Astrocyte (in vitro differentiated cells and primary cell): ENCODE measurements around the gene ACSM6.

Experiments used
- EZH2 ChIP-seq: IDR thresholded peaks from 2 replicates; pipeline ENCODE4 v1.6.1; 2012; ENCODE audit warnings: mild to moderate bottlenecking, low read length, inconsistent platforms; ENCODE audit not compliant: insufficient read depth
- TF ChIP-seq, protein P1 (sequence below): IDR thresholded peaks from 2 replicates; pipeline ENCODE4 v1.5.1; 2011; ENCODE audit warnings: low read depth, mild to moderate bottlenecking, inconsistent platforms, low read length, moderate library complexity; ENCODE audit not compliant: insufficient read depth

DNA sequence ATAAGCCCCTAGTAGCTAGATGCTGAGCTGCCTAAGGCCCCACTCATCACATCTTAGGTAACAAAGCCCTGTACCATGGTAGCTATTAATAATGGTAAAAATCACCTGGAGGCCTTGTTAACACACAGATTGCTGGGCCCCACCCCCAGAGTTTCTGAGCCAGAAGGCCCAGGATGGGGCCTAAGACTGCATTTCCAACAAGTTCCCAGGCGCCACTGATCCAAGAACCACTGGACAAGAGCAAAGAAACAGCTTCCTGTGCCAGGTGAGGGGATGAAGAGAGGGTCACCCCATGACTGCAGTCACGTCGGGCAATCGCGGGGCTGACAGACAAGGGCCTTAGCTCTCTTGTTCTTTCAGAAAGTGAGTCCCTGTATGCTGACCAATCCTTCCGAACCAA, 46.8 kb downstream of the ACSM6 start:
- TF ChIP-seq, protein P1, sequence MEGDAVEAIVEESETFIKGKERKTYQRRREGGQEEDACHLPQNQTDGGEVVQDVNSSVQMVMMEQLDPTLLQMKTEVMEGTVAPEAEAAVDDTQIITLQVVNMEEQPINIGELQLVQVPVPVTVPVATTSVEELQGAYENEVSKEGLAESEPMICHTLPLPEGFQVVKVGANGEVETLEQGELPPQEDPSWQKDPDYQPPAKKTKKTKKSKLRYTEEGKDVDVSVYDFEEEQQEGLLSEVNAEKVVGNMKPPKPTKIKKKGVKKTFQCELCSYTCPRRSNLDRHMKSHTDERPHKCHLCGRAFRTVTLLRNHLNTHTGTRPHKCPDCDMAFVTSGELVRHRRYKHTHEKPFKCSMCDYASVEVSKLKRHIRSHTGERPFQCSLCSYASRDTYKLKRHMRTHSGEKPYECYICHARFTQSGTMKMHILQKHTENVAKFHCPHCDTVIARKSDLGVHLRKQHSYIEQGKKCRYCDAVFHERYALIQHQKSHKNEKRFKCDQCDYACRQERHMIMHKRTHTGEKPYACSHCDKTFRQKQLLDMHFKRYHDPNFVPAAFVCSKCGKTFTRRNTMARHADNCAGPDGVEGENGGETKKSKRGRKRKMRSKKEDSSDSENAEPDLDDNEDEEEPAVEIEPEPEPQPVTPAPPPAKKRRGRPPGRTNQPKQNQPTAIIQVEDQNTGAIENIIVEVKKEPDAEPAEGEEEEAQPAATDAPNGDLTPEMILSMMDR, result no peak
- TF ChIP-seq EZH2, result no peak
